HG03280 (cell line): ENCODE measurements around the gene HS6ST2.

Experiments
- ATAC-seq: cut with Tn5 transposase; IDR thresholded peaks from one replicate; pipeline ENCODE4 v1.9.1; 2021; ENCODE audit warnings: mild to moderate bottlenecking, moderate library complexity; ENCODE audit not compliant: unreplicated experiment

The HS6ST2 gene

DNA sequence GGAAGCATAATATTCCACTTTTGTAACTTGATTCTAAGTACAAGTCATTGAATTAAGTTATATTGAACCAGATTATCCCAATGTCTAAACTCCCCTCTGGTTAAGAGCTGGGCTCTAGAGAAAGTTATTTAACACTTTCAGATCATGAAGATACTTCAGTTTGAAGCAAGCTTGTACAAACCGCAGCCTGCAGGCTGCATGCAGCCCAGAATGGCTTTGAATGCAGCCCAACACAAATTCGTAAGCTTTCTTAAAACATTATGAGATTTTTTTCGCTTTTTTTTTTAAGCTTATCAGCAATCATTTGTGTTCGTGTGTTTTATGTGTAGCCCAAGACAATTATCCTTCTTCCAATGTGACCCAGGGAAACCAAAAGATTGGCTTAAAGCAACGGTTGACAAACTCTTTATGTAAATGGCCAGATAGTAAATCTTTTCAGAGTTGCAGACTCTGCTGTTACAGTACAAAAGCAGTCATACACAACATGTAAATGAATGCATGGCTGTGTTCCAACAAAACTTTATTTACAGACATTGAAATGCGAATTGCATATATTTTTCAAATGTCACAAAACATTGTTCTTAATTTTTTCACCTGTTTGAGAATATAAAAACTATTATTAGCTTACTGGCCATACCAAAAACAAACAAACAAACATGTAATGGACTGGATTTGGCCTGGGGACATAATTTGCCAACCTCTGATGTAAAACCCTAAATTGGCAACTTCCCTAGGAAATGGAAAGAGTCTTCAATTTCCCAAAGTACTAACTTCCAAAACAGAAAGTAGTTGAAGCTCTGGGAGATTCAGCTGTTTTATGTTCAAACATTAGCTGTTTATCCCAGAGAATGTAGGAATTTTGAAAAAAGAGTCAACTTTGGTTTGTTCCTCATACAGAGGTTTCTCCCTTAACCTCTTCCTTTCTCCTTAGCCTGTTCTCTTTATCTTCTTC, 268.5 kb downstream of the HS6ST2 start:
- ATAC-seq, result no peak

DNA sequence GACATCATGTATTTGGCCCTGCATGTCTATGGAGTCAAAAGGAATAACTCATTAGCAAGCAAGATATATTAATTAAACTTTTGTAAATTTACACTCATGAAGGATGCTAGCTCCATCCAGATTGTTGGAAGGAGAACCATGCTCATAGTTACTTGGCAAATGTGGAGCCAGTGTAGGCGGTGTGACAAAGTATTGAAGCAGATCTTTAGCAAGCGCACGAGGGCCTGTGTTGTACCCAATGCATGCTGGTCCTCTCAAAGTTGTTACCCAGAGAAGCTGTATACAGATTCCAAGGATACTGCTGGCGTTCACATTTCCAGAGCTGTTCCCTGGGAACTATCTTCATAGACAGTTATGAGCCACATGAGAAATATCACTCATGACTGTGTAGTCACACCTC, 273.2 kb downstream of the HS6ST2 start:
- ATAC-seq, result no peak

DNA sequence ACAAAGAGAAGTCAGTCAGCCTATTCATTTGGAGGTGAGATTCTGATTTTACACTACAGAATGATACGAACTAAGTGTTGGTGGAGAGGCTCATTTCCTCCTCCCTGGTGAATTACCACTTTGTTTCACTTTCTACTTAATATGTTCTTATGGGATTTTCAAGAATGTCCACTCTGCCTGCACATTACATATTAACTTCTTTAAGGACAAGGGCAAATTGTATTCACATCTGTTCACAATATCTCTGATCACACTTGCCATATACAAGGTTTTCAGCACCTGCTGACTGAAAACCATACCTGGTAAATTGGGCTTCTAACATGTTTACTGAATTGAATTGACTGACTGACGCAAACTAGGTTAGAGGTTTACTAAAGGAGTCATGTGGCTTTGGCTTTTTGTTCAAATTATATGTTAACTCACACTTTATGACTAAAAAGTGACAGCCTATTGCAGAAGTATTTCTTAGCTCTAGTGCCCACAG, 281.2 kb downstream of the HS6ST2 start:
- ATAC-seq, result no peak

- ATAC-seq, result no peak
Observed at GRCh38 chrX:132676561-132677186, 281.8 kb downstream of the HS6ST2 start.

DNA sequence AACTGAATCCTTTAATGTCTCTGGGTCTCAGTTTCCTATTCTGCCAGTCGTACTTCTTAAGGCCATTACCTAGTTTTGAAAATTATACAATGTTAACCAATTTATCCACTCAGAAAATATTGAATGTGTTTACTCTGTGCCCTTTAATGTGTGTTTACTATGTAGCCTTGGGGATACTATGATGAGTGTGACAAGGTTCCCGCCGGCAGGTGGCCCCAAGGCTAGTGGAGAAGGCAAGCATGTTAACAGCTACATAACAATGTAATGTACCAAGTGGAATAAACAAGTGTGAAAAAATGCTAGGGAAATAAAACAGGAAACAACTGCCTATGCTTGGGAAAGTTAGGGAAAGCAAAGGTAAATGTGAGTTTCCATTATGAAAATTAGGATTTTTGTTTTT, 282.3 kb downstream of the HS6ST2 start:
- ATAC-seq, result no peak

- no peak for ATAC-seq
Observed at GRCh38 chrX:132673331-132673730, 285.1 kb downstream of the HS6ST2 start.

GRCh38 chrX:132671229-132671641, 287.2 kb downstream of the HS6ST2 start:
- no peak for ATAC-seq

DNA sequence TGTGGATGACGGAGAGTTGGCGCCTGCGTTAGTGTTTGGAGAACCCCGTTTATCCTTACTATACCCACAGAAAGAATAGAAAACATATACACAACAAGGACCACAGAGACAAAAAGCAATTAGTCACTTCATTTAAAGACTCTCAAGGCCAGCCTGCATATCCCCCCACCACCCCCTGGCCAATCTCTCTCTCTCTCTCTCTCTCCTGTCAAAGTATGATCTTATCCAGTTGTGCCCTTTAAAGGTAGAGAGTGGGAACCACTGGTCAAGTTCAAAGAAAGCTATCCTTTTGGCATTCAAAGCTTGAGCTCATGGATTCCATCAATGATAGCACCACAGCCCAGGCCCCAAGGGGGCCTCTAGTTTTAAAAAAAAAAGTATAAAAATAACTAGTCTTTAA, 289.3 kb downstream of the HS6ST2 start:
- no peak for ATAC-seq

DNA sequence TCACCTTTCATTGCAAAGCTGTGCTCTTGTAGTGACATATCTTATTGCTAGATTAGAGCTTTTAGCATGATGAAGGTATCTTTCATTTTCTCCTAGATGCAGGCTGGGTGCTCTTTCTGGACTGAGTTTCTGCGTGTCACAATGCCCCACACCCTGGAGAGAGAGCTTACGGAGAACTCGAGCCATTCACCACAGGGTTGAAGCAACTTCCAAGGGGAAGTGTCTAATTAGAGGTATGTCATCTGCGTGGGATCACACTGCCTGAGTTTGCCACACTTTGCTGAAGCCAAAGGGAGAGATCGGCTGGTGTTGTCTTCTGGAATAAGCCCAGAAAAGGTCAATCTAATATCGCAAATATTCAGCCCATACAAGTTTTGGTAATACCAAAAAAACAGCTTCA, 290.3 kb downstream of the HS6ST2 start:
- no peak for ATAC-seq

- no peak for ATAC-seq
Observed at GRCh38 chrX:132665676-132666075, 292.8 kb downstream of the HS6ST2 start.

DNA sequence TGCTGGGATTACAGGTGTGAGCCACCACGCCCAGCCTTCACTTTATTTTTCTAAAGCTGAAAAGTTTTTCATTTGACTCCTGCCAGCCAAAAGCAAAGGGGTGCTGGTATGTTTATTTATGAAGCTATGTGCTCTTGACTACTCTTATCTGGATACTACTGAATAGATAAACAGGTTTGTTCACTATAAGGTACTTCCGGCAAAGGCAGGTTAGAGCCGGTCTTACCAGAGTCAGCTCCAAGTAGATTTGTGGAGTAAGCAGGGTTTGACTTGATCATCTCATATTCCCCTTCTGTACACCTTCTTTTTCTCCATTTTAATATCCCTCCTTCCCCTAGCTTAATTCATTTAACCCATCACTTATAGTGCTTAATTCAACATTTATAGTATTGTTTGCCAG, 294.2 kb downstream of the HS6ST2 start:
- ATAC-seq, result no peak

DNA sequence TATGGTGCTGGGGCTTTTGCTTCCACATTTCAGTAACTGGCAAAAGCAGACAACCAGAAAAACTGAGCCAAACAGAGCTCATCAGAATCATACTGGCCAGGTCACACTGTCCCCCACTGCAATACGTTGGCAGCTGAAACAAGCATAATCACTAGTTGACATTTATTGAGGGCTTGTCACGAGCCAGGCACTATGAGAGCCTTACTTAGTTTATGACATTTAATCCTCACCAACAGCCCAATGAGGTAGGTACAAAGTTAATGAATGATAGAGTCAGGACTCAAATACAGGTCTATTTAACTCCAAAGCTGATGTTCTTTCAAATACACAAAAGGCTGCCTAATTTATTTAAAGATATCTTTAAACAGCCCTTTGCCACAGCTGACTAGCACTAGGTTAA, 295.6 kb downstream of the HS6ST2 start:
- ATAC-seq, result no peak

DNA sequence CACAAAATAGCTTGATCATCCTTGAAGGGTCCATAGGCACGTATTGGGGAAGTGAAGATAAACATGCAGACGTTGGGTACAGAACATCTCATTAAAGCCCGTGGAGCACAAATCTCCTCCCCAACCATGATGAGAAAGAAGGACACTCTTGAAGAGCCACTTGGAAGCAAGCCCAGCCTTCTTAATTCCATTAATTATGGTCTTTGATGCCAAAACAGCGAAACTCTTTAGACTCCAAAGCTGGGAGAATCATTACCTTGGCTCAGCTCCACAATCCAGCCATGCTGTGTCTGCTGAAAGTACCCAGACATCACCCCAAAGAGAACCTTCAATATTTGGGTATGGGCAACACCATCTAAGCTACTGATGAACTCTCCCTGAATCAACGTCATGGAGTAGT, 300.6 kb downstream of the HS6ST2 start:
- ATAC-seq, result no peak

- no peak for ATAC-seq
Observed at GRCh38 chrX:132652871-132653270, 305.6 kb downstream of the HS6ST2 start.

- no peak for ATAC-seq
Observed at GRCh38 chrX:132651421-132652086, 306.9 kb downstream of the HS6ST2 start.

DNA sequence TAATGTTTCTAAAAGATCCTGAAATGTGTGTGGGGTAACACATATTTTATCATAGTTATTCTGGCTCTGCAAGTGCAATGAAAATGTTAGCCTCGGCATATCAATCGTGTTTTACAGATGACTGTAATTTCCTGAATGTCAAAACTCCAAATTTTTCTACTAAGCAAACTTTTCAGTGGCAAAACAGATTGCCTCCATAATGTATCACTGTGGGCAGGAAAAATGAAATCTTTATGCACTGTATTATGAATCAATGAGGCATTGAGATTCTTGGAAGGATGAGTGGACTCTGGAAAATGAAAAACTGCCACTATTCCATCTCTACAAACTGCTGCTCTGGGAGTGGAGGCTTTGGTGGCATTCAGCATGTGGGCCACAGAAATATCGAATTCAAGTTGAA, 309.5 kb downstream of the HS6ST2 start:
- no peak for ATAC-seq

- ATAC-seq, result no peak
Observed at GRCh38 chrX:132639446-132639845, 319.0 kb downstream of the HS6ST2 start.

DNA sequence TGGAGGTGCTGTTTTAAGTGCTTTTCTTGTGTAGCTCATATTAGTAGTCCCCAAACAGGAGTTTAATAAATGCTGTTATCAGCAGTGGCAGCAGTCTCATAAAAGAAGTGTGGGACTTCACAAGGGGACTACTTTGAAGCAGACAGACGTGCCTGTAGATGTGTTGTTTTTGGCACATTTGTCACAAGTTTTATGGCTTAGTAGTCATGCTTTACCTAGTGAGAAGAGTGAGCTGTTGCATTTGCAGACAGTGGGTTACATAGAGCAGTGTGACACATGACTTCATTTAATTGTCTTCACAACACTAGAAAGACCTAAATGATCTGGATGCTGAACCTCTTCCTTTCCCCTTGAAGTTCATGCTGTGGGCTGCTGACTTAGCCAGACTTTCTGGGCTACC, 320.1 kb downstream of the HS6ST2 start:
- no peak for ATAC-seq

DNA sequence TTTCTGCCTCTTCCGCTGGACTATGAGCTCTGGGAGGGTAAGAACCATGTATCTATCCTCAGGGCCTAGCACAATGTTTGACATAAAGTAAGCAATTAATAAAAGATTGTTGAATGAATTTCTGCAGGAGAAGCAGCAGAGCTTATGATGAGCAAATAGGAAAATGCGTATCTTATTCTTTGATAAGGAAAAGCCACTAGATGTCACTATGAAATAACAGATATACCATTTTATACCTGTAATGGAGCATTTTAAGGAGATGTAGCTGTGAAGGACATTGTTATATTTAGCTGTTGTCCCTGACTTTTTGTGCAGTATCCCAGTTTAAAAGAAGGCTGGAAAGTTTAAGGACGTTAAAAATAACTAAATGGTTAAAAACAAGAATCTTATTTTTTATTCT, 322.3 kb downstream of the HS6ST2 start:
- ATAC-seq, result no peak

DNA sequence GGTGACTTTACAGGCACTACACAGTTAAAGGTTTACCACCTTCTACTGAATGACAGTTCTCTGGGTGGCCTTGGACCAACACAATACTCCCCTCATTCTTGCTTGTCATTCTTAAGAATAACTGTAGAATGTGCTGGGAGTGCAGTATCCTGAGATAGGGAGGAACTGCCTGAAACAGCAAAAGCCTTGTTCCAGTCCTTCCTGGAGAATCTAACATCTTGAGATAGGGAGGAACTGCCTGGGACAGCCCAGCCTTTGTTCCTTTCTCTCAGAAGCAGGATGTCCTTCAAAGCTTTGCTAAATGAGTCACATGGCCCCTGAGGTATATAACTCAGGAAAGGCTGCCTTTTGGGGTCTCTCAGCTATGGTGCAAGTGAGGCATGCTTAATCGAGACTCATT, 323.9 kb downstream of the HS6ST2 start:
- ATAC-seq, result no peak

GRCh38 chrX:132631579-132632232, 326.7 kb downstream of the HS6ST2 start:
- ATAC-seq, result no peak
